B cell (primary cell): ENCODE results near the gene GRIPAP1.

Experiments used
- CTCF ChIP-seq: fragments of 200-600 bp; IDR thresholded peaks from one replicate; pipeline ENCODE4 v1.8.0; 2022; ENCODE audit warnings: antibody characterized with exemption, mild to moderate bottlenecking
- EZH2 ChIP-seq: IDR thresholded peaks from 2 replicates; pipeline ENCODE4 v1.6.1; 2012; ENCODE audit warnings: borderline replicate concordance, low read depth, mild to moderate bottlenecking, moderate library complexity, low read length; ENCODE audit not compliant: insufficient read depth, poor library complexity, severe bottlenecking

GRCh38 chrX:48976086-48976485, 26.0 kb downstream of the GRIPAP1 start:
- TF ChIP-seq CTCF (no peak), EZH2 (no peak)
